SK-N-SH (cell line): Measurements from ENCODE around the gene MT1F. TPM values are rescaled to one million over a fixed set of nuclear protein-coding genes. Genes with fewer than 3 reads are reported as not detected.

ENCODE experiments used
- CTCF ChIA-PET: fragments of 300-600, 350-600 bp; formaldehyde crosslinking; extraction: SDS; loops from one replicate; lab custom pipeline; 2021; lab: Yijun Ruan, JAX
- POLR2A ChIA-PET: fragments of 350-600 bp; sonication (Branson Sonifier 250); formaldehyde crosslinking; extraction: SDS; loops from one replicate; lab custom pipeline; 2020; ENCODE audit warnings: antibody characterized with exemption, inconsistent platforms; lab: Yijun Ruan, JAX
- DNase-seq: peaks from one replicate; pipeline ENCODE4 v3.0.0; 2012
- H2AFZ ChIP-seq: fragments of 200-600 bp; sonication (generic); 2 replicates; pipeline ENCODE4 v1.8.1; 2016; ENCODE audit warnings: antibody characterized with exemption, mild to moderate bottlenecking, low read depth
- H3F3A ChIP-seq: fragments of 200-600 bp; sonication (generic); replicated peaks from 2 replicates; pipeline ENCODE3; 2016; ENCODE audit warnings: antibody characterized with exemption, mild to moderate bottlenecking; ENCODE audit not compliant: insufficient read depth
- H3K27ac ChIP-seq, 2 experiments: fragments of 200-500 bp in 1 of 2; fragments of 200-600 bp in 1 of 2; sonication (Bioruptor generic) in 1 of 2; sonication (generic), shearing (Covaris generic) in 1 of 2; 2 replicates each; pipeline versions ENCODE4 v1.5.1 to v1.6.1; 2014 to 2016; ENCODE audit warnings: low read depth in 2 of 2, inconsistent platforms in 1 of 2, low read length in 1 of 2, mild to moderate bottlenecking in 1 of 2, mixed read lengths in 1 of 2
- H3K27me3 ChIP-seq: fragments of 200-600 bp; sonication (generic), shearing (Covaris generic); 2 replicates; pipeline ENCODE4 v1.6.1; 2016; ENCODE audit warnings: mixed run types; ENCODE audit not compliant: insufficient read depth
- H3K36me3 ChIP-seq, 2 experiments: fragments of 200-500 bp in 1 of 2; fragments of 200-600 bp in 1 of 2; sonication (Bioruptor generic) in 1 of 2; sonication (generic) in 1 of 2; replicated peaks in 1 of 2; 2 replicates each; pipeline versions ENCODE3 to v1.5.1; 2014 to 2016; ENCODE audit warnings: low read length in 1 of 2, mild to moderate bottlenecking in 1 of 2; ENCODE audit not compliant: insufficient read depth in 2 of 2, control insufficient read depth in 1 of 2
- H3K4me1 ChIP-seq, 2 experiments: fragments of 200-500 bp in 1 of 2; fragments of 200-600 bp in 1 of 2; sonication (Bioruptor generic) in 1 of 2; sonication (generic), shearing (Covaris generic) in 1 of 2; 2 replicates each; pipeline versions ENCODE4 v1.5.1 to v1.6.1; 2014 to 2016; ENCODE audit warnings: low read depth in 1 of 2, low read length in 1 of 2, mixed run types in 1 of 2; ENCODE audit not compliant: insufficient read depth in 2 of 2, control insufficient read depth in 1 of 2
- H3K4me2 ChIP-seq: fragments of 200-600 bp; sonication (generic), shearing (Covaris generic); 2 replicates; pipeline ENCODE4 v1.6.1; 2017; ENCODE audit warnings: mixed run types
- H3K4me3 ChIP-seq, 2 experiments: fragments of 200-500 bp in 1 of 2; fragments of 200-600 bp in 1 of 2; sonication (Bioruptor generic) in 1 of 2; sonication (generic), shearing (Covaris generic) in 1 of 2; 2 replicates each; pipeline versions ENCODE4 v1.5.1 to v1.8.1; 2014 to 2016; ENCODE audit warnings: low read depth in 2 of 2, inconsistent platforms in 1 of 2, low read length in 1 of 2, mild to moderate bottlenecking in 1 of 2, mixed read lengths in 1 of 2, moderate library complexity in 1 of 2
- H3K79me2 ChIP-seq: fragments of 200-600 bp; sonication (generic); 2 replicates; pipeline ENCODE4 v1.8.1; 2017; ENCODE audit warnings: mild to moderate bottlenecking; ENCODE audit not compliant: insufficient read depth
- H3K9ac ChIP-seq: fragments of 200-600 bp; sonication (generic); 2 replicates; pipeline ENCODE4 v1.6.1; 2017; ENCODE audit warnings: mixed run types
- H3K9me2 ChIP-seq: fragments of 200-600 bp; sonication (generic); 2 replicates; pipeline ENCODE4 v1.6.1; 2017; ENCODE audit warnings: mixed run types
- H3K9me3 ChIP-seq: fragments of 200-600 bp; sonication (generic); 2 replicates; pipeline ENCODE4 v1.6.1; 2017; ENCODE audit warnings: mixed run types, mild to moderate bottlenecking, moderate library complexity
- H4K20me1 ChIP-seq: fragments of 200-600 bp; sonication (generic); 2 replicates; pipeline ENCODE4 v1.6.1; 2017; ENCODE audit warnings: mild to moderate bottlenecking, mixed run types; ENCODE audit not compliant: insufficient read depth
- CHD2 ChIP-seq: fragments of 150-350 bp; IDR thresholded peaks from 2 replicates; pipeline ENCODE4 v1.6.1; 2018; ENCODE audit warnings: low read length; ENCODE audit not compliant: partially characterized antibody
- CTCF ChIP-seq: fragments of 200-600 bp; sonication (generic); IDR thresholded peaks from 2 replicates; pipeline ENCODE4 v1.6.1; 2017; ENCODE audit warnings: antibody characterized with exemption, mild to moderate bottlenecking, moderate library complexity
- EP300 ChIP-seq, 2 experiments: IDR thresholded peaks; 2 replicates each; pipeline versions ENCODE4 v1.4.0 to v1.6.1; 2012; ENCODE audit warnings: borderline replicate concordance in 1 of 2, low read depth in 1 of 2, low read length in 1 of 2
- EZH2phosphoT487 ChIP-seq: fragments of 200-600 bp; sonication (generic); IDR thresholded peaks from 2 replicates; pipeline ENCODE4 v1.6.1; 2017; ENCODE audit warnings: low read depth, mixed run types, mild to moderate bottlenecking, antibody characterized with exemption, moderate library complexity, borderline replicate concordance
- FOSL2 ChIP-seq: IDR thresholded peaks from 2 replicates; pipeline ENCODE4 v1.4.0; 2012; ENCODE audit warnings: low read depth, mild to moderate bottlenecking, moderate library complexity, borderline replicate concordance
- FOXM1 ChIP-seq: IDR thresholded peaks from 2 replicates; pipeline ENCODE4 v1.4.0; 2012; ENCODE audit warnings: low read depth, mild to moderate bottlenecking
- GABPA ChIP-seq: IDR thresholded peaks from 2 replicates; pipeline ENCODE4 v1.4.0; 2012; ENCODE audit warnings: low read depth, mild to moderate bottlenecking
- GATA2 ChIP-seq: sonication (generic); formaldehyde crosslinking; IDR thresholded peaks from 2 replicates; pipeline ENCODE4 v1.5.0; 2020; ENCODE audit warnings: mild to moderate bottlenecking, missing genetic modification reagents
- JUND ChIP-seq: IDR thresholded peaks from 2 replicates; pipeline ENCODE4 v1.4.0; 2012
- NFIC ChIP-seq: IDR thresholded peaks from 2 replicates; pipeline ENCODE4 v1.4.0; 2012; ENCODE audit warnings: borderline replicate concordance
- RAD21 ChIP-seq: IDR thresholded peaks from 2 replicates; pipeline ENCODE4 v1.6.1; 2012; ENCODE audit warnings: mild to moderate bottlenecking, low read length
- RCOR1 ChIP-seq: fragments of 150-350 bp; IDR thresholded peaks from 2 replicates; pipeline ENCODE4 v1.6.1; 2017; ENCODE audit warnings: antibody characterized with exemption, low read length
- RXRA ChIP-seq: IDR thresholded peaks from 2 replicates; pipeline ENCODE4 v1.4.0; 2012; ENCODE audit warnings: low read depth, mild to moderate bottlenecking, borderline replicate concordance
- SIN3A ChIP-seq: IDR thresholded peaks from 2 replicates; pipeline ENCODE4 v1.6.1; 2012; ENCODE audit warnings: low read depth, mild to moderate bottlenecking, low read length, moderate library complexity, borderline replicate concordance
- SMC3 ChIP-seq: IDR thresholded peaks from 2 replicates; pipeline ENCODE4 v1.6.1; 2012; ENCODE audit warnings: low read depth, low read length, improper control_type of control experiment
- TAF1 ChIP-seq: IDR thresholded peaks from 2 replicates; pipeline ENCODE4 v1.6.1; 2012; ENCODE audit warnings: low read depth, mild to moderate bottlenecking, low read length, moderate library complexity, borderline replicate concordance
- TCF12 ChIP-seq: IDR thresholded peaks from 2 replicates; pipeline ENCODE4 v1.4.0; 2012
- USF2 ChIP-seq: fragments of 150-350 bp; IDR thresholded peaks from 2 replicates; pipeline ENCODE4 v1.6.1; 2017; ENCODE audit warnings: antibody characterized with exemption, low read length, low read depth, borderline replicate concordance
- YY1 ChIP-seq: IDR thresholded peaks from 2 replicates; pipeline ENCODE4 v1.4.0; 2012; ENCODE audit warnings: low read depth, mild to moderate bottlenecking
- WGBS: methylation state at CpG from one replicate; pipeline ENCODE4 v1.1.6; 2017; ENCODE audit warnings: low lambda C conversion rate; 5-methylcytosine and 5-hydroxymethylcytosine counted together
- polyA plus RNA-seq, 3 experiments: library from polyadenylated mRNA; depleted of rRNA; stranded (reverse); fragments of >200 nt; gene quantifications; 2 replicates each; pipeline ENCODE4 v1.2.3, GENCODE V29; 2012

MT1F gene
- polyA plus RNA-seq, 1 of the 3 experiments (the other 2 are of a cell fraction), result 13.0 TPM

- H2AFZ ChIP-seq, result no peak within 1 kb of the TSS
- no peak within 1 kb of the TSS for H3K4me3 ChIP-seq
- H3K27ac ChIP-seq, result no peak within 1 kb of the TSS
- H3K36me3 ChIP-seq, result no peaks in the 10 kb centered on the region
- H3F3A ChIP-seq, result no peaks in the 10 kb centered on the region
- peaks cover 44% of the 10 kb centered on the region for H3K27me3 ChIP-seq
- H3K4me1 ChIP-seq, result no peaks in the 10 kb centered on the region; a peak in 1 of 4 replicates
- ChIA-PET POLR2A (no interaction called here), CTCF (interaction anchor here (1.3 to 1.8 kb wide), 2 partner anchors 20 to 120 kb away, joined by 3 to 4 read pairs; no protein-coding TSS in a partner anchor)
- WGBS, result 54% methylated on average over 14 of the region's 38 CpGs
- no peaks in the 10 kb centered on the region for H3K79me2 ChIP-seq
- H4K20me1 ChIP-seq, result no peaks in the 10 kb centered on the region
- no peaks in the 10 kb centered on the region for H3K9me2 ChIP-seq
- H3K4me2 ChIP-seq, result no peak within 1 kb of the TSS
- no peaks in the 10 kb centered on the region for H3K9me3 ChIP-seq
- H3K9ac ChIP-seq, result no peak within 1 kb of the TSS
- TF ChIP-seq SIN3A, result no peak
- TF ChIP-seq USF2, result no peak
- TF ChIP-seq FOXM1, result no peak
- no peak for TF ChIP-seq FOSL2
- TF ChIP-seq, all 33 proteins: peak for 0
- DNase-seq, result no peak
Observed at GRCh38 chr16:56669005-56669839, 11.5 kb downstream of the MT1F start, which contains the start of gene MT1H. Gene MT1H, plus strand, starts transcription at chr16:56669814. Its CDS starts 71 bp downstream, at chr16:56669885.

- Histone ChIP-seq H3K27me3 (peaks cover 42% of the 10 kb centered on the region), H4K20me1 (no peaks in the 10 kb centered on the region), H3K79me2 (no peaks in the 10 kb centered on the region), H3K9ac (no peak overlapping the region), H3K4me3 (no peak overlapping the region), H3K9me3 (no peaks in the 10 kb centered on the region), H3F3A (no peaks in the 10 kb centered on the region), H3K27ac (no peak overlapping the region), H3K9me2 (no peaks in the 10 kb centered on the region), H3K4me1 (no peaks in the 10 kb centered on the region; a peak in 1 of 4 replicates), H2AFZ (no peak overlapping the region), H3K36me3 (no peaks in the 10 kb centered on the region), H3K4me2 (no peak overlapping the region)
- WGBS, result 50% methylated on average over 18 of the region's 19 CpGs
- ChIA-PET POLR2A (interaction anchor here (0.7 kb wide), 1 partner anchor 78 kb away, joined by 3 read pairs; no protein-coding TSS in a partner anchor), CTCF (interaction anchor here (1.8 kb wide), 1 partner anchor 19 kb away, joined by 4 read pairs; no protein-coding TSS in a partner anchor)
- no peak for TF ChIP-seq NFIC
- TF ChIP-seq RXRA, result no peak
- TF ChIP-seq SIN3A, result no peak
- TF ChIP-seq RCOR1, result no peak
- no peak for TF ChIP-seq CHD2
- no peak for TF ChIP-seq SMC3
- TF ChIP-seq RAD21, result no peak
- no peak for TF ChIP-seq FOXM1
- TF ChIP-seq GATA2 (CRISPR knock-in tag), result no peak
- TF ChIP-seq JUND, result no peak
- no peak for TF ChIP-seq CTCF
- no peak for TF ChIP-seq TAF1
- TF ChIP-seq TCF12, result no peak
- TF ChIP-seq USF2, result no peak
- no peak for TF ChIP-seq GABPA
- no peak for TF ChIP-seq FOSL2
- TF ChIP-seq YY1, result no peak
- TF ChIP-seq EZH2phosphoT487, result no peak
- TF ChIP-seq EP300 (IDR thresholded peaks at IDR 0.05; ENCODE audit: borderline replicate concordance in 1 of 2, low read depth in 1 of 2, low read length in 1 of 2), result no peak
- DNase-seq, result no peak
Observed at GRCh38 chr16:56669840-56670619, 12.3 kb downstream of the MT1F start.
